HG03571 (cell line): Measurements from ENCODE around the gene LYRM9.
"Not testable (repeated sequence)": the region's sequence is repeated elsewhere in the genome, so short reads cannot be mapped to it uniquely, and the experiment has no call there.

ENCODE experiments used
- ATAC-seq: cut with Tn5 transposase; IDR thresholded peaks from one replicate; pipeline ENCODE4 v1.9.1; 2021; ENCODE audit not compliant: unreplicated experiment

LYRM9 gene

DNA sequence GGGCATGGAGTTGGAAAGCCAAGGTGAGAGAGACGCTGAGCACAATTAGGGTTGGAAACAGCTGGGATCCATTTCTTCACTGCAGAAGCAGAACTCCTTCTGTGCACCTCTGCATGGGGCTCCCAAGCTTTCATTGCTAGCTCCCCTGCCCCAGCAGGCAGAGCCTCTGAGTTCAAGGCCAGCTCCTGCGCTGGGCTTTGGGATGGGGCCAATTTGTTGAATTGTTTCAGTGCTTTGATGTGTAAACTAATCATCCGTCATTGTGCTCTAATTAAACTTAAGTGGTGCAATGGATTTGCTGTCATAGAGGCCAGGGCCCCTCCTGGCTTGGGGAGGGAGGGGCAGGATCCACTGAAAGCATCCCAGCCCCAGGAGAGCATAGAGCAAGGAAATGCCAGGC is 13.5 kb upstream of the LYRM9 start:
- no peak for ATAC-seq

DNA sequence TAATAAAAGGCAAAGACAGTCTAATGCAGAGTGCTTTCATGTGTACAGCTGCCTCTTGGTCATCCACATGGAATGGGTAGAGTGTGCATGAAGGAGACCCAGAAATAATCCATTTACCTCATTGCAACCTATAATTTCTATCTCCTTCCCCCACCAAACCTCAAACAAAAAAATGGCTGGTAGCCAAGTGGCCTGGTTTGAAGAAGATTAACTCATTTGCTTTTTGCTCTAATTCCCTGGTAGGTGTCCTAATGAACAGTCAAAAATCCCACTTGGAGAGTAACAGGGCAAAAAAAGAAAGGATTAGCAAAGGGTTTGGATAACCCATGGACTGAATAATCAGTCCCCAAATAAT is 13.0 kb upstream of the LYRM9 start:
- no peak for ATAC-seq

DNA sequence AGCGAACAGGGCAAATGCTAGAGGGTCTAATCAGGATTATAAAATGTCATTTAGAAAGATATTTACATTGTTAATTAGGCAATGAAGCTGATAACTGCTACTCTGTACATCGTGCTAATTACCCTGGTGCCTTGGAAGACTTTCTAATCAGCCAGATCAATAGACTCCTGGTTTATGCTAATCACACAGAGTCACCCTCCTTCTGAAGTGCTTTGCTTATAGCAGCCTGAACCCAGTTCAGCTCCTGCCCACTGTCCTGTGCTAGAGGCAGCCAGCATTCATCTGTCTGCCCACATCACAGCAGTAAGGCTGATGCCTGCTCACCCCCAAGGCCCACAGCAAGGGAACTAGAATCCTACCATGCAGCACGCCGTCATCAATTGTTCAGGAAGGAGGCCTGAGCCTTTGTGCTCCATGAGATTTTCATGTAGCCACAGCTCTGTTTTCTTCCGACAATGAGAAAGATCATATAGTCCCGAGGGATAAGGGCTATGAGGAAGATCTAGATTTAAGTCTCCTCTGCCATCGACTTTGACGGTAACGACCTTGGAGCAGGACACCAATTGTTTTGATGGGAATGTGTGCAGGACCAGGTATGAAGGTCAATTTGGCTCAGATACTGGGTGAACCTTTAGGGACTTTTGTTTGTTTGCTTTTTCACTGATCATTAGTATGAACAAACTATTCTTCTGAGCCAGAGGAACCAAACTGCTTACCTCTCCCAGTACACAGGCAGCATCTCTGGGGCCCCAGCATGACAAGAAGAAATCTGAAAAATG is 12.5 kb upstream of the LYRM9 start:
- ATAC-seq: no peak

DNA sequence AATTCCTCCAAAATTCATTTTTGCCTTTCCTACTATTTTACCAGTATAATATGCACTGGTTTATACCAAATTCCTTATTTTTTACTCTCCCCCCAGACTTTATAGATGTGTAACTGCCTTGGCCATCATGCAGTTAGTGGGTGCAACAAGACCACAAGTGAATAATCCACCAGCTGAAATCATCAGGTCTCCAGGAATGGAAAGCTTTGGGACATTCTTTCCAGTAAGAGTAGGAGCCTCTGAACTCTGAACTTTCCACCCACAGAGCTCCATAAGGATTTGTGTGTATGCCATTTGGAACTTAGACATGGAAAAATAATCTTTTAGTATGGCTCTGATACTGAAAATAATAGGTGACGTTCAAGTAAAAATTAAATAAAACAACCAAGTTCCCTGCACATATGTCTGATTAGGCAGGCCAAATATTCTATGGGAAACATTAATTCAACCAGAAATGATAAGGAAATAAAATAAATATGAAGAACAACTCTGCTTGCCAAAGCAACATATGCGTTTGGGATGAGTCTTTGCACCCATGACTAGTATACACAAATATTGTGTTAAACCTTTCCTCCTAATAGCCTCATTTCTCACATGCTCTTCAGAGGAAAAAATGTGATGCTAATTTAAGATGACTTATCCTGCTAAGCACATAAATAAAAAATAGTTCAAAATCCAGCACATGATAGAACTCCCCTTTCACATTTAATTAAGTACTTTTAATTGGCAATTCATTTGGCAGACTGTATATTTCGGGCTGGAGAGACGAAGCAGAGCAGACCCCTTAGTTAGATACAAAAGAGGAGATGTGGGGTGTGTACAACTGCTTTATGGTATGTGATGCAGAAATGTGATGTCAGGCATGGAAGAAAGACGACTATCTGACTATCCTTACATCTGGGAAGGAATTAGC is 11.6 kb upstream of the LYRM9 start:
- no peak for ATAC-seq

DNA sequence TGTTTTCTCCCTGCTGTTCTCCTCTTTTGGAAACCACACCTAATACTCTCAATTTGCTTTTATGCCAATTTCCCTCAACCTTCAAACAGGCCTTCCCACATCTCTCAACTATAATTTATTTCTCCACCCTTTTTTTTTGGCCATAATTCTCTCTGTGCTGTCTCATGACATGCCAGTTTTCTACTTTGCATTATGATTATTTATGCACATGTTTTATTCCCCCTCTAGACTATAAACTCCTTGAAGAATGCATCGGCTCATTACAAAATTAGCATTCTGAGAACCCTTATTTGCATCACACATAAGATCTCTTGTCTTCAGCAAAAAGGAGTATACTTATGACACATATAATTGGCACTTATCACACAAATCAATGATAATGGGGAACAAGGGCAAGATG is 10.9 kb upstream of the LYRM9 start:
- no peak for ATAC-seq

DNA sequence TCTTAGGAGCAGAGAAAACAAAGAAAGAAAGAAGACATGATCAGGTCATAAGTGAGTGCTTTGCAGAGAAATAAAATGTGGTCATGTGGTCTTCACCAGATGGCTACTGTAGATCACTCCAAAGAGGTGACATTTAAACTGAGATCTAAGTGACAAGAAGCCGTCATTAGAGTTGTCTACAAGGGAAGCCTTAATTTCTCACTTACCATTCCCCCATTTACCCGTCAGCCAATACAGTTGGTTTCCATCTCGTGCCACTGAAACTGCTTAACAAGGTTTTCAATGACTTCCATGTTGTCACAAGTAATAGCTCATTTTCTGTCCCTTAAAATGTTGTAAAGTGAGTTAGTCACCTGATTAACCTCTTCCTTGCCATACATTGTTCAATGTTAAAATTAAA is 6.4 kb upstream of the LYRM9 start:
- ATAC-seq: no peak

DNA sequence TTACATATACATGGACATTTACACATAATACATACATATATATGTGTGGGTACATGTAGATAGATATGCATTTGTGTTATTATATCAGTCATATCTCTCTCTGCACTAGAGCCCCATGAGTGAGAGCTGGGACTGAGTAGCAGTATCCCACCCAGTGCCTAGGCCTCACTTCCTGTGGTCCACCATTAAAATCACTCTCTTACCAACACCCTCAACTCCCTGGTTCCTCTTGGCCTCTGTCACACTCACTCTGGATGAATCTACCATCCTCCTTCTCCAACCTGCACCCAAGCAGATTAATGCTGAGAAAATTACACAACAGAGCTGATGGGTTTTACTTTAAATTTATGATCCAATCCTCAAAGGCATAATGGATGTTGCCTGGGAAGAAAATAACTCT is 4.9 kb upstream of the LYRM9 start:
- ATAC-seq: no peak

DNA sequence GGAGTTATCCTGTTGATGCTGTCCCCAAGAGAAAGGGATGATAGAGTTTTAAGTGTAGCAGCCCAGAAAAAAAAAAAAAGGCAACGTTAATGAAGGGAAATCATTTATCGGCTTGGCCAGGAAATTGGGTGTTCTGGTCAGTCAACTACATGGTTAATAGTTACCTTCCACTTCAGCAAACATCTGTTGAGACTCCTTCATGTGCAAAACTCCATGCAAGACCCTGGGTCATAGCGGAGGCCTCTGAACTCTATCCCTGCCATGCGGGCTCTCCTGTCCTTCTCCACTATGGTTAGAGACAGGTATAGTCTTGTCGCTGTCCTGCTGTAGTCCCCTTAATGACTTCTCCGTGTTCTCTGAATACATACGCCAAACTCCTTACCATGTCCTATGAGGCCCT is 3.5 kb upstream of the LYRM9 start:
- ATAC-seq: no peak

DNA sequence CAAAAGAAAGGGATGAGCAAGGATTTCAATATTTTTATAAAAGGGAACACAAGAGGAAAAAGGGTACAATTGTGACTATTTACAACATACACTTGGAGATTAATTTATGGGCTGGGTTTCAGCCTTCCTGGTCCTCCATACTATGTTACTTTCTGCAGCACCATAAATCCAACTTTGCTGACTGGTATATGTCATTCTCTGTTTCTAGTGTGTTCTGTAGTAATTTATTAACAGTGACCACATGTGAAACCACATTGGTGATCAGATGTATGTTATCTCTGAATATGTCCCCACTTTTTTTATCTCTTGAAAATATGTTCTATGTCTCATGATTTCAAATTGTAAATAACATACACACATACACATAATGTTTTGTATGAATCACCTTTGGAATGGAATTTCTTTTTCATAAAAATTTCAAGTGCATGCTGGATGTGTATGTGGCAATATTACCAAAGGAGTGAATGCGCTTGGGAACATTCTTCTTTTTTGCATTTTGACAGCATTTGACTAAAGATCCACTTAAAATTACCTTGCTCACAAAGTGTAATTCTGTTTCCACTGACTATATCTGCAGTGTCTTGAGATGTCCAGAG is 2.9 kb upstream of the LYRM9 start:
- ATAC-seq: no peak

DNA sequence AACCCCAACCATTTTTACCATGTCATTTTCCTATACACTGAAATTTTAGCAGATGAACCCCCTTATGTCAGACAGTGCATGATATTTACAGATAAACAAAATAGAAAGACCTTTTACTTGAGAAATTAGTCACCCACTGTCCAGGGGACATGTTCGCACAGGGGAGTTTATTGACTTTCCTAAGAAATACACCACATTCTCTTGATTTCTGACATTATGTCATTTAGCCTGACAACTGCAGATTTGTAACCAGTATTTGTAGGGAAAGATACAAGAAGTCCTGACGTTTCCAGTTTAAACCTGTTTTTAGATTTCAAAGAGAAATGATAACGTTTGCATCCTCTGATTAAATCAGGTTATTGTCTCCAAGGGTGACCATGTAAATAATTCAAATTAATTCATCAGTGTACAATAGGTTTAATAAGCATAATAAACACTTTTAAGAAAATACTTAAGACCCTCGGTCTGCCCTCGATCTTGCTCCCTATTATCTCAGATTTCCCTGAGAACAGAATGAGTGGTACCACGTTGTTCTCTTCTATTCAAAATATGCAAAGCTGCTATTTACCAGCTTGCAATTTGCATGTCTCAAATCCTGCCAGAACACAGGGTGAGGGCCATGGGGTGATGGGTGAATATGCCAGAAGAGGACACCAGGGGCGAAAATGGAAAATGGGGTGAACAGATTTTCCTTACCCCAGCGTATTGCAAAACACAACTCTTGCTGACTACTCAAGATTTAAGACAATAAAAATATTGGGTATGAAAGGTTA is 2.1 kb upstream of the LYRM9 start:
- ATAC-seq: no peak

DNA sequence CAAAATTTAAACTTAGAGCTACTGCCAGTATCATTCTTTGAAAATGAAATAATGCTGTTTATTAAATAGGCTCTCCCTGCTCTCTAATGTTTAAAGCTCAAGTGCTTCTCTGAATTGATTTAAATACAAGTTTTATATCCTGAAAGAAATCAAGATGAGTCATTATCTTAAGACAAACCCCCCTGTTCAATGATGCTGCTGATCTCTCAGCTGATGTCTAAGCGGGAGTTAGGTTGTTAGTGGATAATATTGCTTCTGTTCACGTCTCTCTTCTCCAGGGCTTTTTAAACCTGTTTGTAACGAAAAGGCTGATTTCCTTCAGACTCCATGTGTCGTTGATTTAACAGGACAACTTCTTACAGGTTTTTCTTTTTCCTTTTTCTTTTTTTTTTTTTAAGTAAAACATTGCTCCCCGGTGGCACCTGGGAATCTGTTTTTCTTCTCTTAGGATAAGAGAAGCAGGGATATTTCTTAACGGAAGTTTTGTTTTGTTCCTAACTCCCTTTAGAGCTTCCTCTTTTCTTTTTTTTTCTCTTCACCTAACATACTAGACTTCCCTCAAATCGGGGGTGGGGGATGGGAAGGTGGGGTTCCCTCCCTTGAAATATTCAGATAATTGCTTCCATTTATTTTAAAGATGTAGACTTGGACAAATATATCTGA is 807 bp upstream of the LYRM9 start:
- ATAC-seq: no peak

DNA sequence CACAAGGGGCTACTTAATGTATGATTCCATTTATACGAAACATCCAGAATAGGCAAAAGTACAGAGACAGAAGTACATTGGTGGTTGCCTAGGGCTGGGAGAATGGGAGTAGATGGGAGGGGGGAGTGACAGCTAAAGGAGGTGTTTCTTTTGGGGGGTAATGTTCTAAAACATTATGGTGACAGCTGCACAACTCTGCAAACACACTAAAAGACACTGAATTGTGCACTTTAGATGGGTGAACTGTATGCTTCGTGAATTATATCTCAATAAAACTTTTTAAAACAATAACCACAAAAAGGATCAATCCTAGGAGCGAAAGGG is 661 bp downstream of the LYRM9 start:
- no peak for ATAC-seq

DNA sequence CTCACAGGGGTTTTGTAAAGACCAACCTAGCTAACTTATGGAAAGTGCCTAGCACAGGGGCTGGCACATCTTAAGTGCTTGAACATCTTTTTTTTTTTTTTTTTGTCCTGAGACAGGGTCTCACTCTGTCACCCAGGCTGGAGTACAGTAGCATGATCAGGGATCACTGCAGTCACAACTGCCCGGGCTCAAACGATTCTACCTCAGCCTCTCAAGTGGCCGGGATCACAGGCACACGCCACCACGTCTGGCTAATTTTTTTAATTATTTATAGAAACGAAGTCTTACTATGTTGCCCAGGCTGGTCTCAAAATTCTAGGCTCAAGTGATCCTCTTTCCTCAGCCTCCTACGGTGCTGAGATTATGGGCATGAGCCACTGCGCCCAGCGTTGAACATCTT is 1.3 kb downstream of the LYRM9 start:
- no peak for ATAC-seq

DNA sequence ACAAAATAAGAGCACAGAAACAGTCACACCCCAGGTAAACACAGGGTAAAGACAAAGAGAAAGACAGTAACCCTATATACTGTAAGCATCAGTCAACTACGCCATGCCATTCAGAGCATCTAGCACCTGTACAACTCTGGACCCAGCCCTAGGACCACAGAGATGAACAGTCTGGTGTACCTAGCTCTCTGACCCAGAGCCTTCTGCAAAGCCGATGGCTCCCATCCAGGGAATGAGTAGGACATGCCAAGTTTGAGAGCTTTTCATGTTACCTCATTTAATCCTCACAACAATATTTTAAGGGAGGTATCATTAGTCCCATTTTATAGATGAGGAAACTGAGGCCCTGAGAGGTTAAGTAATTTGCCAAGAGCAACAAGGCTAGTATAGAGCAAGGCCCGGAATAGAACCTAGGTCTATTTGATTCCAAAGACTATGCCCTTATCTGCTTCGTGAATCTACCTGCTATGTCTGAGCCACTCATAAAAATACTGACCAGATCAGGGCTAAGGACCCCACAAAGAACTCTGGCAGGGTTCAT is 3.4 kb downstream of the LYRM9 start:
- ATAC-seq: no peak

DNA sequence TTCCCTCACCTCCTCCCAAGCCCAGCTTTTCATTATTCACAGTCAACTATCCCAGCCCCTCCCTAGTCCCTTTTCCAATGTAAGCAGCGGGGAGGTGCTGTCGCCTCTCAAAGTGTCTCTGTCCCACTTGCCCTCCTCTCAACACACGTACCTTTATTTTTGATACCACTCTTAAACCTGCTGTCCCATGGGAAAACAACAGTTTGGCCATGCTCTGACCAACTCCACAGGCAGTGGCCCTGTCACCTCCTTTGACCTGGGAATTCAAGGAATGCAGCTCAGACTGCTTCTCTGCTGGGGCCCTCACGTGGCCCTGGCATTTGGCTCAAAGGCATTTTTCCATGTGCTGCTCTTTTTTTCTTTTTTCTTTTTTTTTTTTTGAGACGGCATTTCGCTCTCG is 4.2 kb downstream of the LYRM9 start:
- ATAC-seq: no peak

DNA sequence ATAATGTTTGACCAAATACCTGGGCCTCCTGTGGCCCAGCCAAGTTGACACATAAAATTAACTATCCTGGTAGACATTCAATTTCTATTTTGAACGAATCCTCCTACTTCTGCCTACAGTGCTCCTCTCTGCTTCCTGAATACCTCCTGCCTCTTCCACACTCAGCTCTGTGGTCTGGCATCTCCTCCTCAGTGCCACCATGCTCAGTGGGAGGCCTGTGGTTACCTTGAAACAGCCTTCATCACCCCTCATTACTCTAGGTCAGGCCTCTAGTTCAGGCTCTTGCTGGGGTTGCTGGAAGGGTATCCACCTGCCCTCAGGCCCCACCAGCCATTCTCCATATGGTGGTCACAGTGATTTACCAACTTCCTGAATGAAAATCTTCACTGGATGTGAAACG is 5.1 kb downstream of the LYRM9 start:
- no peak for ATAC-seq

DNA sequence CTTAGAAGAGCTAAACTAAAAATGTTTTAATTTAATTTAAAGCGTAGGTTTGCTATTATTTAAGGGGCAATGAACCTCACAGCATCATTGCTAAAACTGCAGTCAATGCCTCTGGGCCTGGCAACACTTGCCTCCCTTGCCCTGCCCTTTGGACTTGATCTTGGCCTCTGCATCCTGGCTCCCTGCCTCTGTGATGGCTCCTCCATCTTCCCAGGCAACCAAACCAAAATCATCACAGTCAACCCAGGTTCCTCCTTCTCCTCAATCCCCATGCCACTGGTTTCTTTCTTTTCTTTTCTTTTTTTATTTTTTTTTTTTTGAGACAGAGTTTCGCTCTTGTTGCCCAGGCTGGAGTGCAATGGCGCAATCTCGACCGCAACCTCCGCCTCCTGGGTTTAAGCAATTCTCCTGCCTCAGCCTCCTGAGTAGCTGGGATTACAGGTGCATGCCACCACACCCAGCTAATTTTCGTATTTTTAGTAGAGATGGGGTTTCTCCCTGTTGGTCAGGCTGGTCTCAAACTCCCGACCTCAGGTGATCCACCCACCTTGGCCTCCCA is 6.7 kb downstream of the LYRM9 start:
- not testable (repeated sequence) for ATAC-seq

DNA sequence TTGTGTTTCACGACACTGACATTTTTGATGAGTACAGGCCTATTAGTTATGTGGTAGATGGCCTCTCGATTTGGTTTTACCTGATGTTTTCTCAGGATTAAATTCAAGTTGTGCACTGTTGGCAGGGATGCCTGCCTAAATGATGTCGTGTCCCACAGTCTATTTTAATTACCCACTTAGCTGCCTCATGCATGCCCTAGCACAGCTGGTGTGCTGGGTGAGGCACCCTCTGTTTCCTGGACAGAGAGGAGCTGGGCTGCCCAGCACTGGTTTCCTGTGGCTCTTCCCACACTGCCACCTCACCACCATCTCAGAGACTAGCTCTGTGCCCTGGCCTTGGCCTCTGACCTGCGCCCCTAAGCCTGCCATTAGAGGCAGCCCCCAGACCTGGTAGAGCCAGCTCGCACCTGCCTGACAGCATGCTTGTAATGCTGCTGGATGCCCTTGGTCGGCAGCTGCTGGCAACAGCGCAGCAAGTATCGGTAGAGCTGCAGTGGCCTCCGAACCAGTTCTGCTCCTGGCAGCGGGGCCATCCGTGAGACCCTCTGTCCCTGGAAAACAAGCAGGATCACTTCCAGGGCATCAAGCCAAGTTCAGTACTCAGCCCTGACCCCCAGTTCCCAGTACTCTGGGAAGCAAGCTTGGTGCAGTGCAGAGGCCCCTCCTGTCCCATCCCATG is 10.9 kb downstream of the LYRM9 start:
- ATAC-seq: no peak

DNA sequence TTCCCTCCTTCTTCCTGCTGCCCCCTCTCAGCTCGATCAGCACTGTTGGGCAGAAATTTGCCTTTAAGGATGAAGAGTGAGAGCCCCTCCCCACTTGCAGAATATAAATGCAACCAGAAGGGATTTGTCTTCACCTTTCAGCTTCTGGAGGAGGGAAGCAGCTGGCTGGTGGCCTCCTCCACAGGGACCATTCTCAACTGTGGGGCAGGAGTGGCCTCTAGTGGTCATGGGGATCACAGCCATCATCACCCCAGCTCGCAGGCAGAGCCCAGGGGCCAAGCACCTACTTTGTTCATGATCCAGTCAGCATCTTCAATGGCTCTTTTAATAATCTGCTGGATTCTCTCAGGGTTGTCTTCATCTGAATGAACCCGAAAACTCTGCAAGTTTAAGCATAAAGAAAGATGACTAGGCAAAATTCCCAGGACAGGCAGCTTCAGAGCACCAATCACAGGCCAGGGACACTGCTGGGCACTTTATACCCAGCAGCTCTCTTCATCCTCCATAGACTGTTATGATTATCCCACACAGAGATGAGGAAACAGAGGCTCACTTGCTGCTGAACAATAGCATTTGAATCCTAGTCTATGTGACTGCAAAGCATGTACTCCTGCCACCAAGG is 13.1 kb downstream of the LYRM9 start:
- peak; percentile 66 for ATAC-seq
